CD4-positive, alpha-beta T cell treated with Interleukin-21 for 1 hour (primary cell): ENCODE measurements around the gene ERC1.

ENCODE experiments used
- DNase-seq: peaks from one replicate; pipeline ENCODE4 v3.0.0-alpha.2; 2020

The ERC1 gene

GRCh38 chr12:1419849-1420371, 428.9 kb downstream of the ERC1 start:
- no peak for DNase-seq

DNA sequence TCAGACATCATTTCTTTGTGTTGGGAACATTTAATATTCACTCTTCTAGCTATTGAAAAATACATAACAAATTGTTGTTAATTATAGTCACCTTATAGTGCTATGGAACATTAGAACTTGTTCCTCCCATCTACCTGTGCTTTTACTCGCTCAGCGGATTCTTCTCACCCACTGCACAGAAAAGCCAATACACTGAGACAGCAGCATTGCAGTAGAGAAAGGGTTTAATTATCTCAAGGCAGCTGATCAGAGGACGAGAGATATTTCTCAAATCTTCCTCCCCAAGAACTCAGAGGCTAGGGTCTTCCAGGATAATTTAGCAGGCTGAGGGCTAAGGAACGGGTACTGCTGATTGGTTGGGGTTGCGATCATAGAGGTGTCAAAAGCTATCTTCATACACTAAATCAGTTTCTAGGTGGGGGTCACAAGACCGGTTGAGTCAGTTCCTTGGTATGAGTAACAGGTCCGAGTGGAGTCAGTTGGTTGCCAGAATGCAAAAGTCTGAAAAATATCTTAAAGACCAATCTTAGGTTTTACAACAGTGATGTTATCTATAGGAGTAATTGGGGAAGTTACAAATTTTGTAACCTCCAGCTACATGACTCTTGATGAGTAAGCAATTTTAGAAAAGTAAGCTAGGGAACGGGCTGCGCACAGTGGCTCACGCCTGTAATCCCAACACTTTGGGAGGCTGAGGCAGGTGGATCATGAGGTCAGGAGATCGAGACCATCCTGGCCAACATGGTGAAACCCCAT, 430.2 kb downstream of the ERC1 start:
- DNase-seq = no peak

GRCh38 chr12:1422604-1423315, 431.7 kb downstream of the ERC1 start:
- peak; percentile 3 for DNase-seq

DNA sequence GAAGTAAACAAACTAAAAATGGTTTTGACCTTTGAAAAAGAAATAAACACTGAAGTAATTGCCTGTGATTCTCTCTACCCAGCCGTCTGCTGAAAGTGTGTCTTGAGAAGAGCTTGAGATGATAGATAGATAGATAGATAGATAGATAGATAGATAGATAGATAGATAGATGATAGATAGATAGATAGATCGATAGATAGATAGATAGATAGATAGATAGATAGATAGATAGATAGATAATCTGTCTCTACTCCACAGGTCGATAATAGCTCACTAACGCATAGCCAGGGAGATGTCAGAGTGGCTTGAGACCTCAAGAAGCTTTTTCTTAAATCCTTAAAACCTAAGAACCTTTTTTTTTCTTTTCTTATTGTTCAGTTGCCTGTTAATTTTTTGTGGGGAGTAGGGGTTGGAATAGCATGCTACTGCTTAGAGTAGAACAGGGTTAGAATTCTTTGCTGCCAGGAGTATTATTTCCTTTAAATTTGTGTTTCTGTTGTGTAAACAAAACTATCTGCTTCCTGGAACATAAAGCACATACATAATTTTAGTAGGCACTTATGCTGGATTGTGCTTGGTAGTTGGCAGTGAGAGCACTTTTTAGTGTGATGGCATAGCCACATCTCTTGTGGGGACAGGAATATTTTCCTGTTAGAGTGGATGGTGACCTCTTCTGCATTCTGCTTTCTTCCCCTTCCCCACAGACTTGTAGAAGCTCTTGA, 433.8 kb downstream of the ERC1 start:
- no peak for DNase-seq

GRCh38 chr12:1425396-1425729, 434.3 kb downstream of the ERC1 start:
- no peak for DNase-seq

- no peak for DNase-seq
These were observed 437.6 kb downstream of the ERC1 start for GRCh38 chr12:1428671-1429070.

- DNase-seq = no peak
These were observed 439.0 kb downstream of the ERC1 start for GRCh38 chr12:1429980-1430379.

DNA sequence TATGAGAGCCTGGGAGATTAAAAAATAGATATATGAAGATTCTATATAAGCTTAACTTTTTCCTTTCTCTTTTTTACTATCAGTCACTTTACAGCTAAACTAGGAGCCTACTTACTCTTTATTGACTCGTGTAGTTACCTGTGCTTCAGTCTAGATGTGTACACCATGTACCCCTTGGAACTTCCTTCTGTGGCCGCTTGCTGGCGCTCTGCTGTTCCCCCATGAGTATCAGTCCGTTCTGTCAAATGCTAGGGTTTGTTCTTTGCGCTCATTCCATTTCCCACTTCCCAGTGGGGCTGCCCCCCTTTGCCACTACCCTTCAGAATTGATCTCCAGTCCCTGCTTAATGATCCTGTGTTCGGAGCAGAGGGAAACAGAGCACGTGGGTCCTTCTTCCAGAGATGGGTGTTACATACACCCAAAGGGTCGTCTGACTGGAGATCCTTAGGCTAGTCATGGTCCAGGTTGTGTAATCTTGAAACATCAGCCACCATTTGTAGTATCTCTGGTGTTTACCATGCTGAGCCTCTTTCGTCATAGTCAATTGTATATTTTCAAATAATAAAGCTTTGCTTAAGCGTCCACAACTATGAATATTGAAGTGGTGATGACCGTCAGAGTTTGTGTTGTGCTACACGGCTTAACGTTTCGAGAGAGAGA, 443.4 kb downstream of the ERC1 start:
- no peak for DNase-seq

- no peak for DNase-seq
These were observed 444.0 kb downstream of the ERC1 start for GRCh38 chr12:1435044-1435443.

GRCh38 chr12:1435456-1435855, 444.4 kb downstream of the ERC1 start:
- no peak for DNase-seq

DNA sequence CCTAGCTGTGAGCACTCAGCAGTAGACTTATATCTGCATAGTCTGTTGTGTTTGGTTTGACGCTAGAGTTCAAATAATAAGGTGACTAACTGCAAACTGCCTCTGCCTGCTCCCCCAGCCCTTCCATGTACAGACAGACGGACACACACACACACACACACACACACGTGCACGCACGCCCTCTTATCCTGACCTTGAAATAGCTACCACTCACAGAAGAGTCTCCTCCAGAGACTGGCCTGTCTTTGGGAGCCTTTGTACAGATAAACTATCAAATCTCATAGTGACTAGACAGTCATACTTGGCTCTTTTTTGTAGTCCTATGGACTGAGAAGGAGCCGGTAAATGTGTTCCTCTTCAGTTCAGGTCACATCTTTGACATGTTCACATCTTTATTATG, 445.0 kb downstream of the ERC1 start:
- DNase-seq = no peak

GRCh38 chr12:1436981-1437380, 446.0 kb downstream of the ERC1 start:
- no peak for DNase-seq

DNA sequence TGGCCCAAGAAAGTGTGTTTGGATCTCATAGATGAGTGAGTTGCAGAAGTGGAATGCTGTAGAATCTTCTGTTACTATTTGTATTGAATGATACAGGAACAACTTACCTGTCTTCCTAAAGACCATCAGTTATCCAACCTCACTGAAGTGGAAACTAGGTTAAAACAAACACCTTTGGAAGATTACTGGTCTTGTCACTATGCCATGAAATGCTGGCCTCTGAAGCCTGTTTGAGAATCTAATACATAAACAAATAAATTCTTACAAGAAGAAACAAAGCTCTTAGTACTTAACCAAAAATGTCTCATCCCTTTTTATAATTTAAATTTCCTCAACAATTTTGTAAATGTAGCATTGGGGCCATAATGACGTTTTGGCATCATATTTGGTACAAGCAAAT, 448.2 kb downstream of the ERC1 start:
- no peak for DNase-seq

- no peak for DNase-seq
These were observed 448.7 kb downstream of the ERC1 start for GRCh38 chr12:1439687-1440086.

GRCh38 chr12:1443421-1444141, 452.6 kb downstream of the ERC1 start:
- DNase-seq = no peak

- DNase-seq = no peak
These were observed 453.1 kb downstream of the ERC1 start for GRCh38 chr12:1444142-1444516.

DNA sequence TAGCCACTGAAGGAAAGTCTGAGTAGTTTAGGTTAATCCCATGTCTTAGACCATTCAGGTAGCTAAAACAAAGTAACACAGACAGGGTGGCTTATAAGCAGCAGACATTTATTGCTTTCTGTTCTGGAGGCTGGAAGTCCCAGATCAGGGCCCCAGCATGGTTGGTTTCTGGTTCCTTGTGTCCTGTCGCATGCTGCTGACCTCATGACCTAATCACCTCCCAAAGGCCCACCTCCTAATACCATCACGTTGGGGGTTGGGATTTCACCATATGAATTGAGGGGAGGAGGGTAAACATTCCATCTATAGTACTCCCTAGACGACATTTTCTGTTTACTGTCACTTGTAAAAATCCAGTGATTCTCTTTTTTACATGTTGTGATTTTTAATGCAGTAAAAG, 454.8 kb downstream of the ERC1 start:
- DNase-seq = no peak

DNA sequence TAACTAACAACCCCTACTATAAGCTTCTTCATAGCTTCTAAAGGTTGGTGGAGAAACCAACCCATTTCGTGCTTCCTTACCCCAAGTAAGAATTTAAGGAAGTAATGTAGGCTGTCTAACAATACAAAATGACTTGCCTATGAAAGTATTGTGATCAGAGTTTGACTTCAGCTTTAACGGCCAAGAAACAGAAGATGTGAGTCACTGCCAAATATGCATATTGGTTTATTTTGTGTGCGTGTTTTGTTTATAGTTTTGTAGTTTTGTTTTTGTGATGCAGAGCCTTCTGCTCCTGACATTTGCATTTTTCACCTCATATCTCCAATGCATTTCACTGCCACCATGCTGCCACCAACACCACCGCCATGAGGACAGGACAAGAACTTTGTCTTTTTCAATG, 457.3 kb downstream of the ERC1 start:
- DNase-seq = no peak

DNA sequence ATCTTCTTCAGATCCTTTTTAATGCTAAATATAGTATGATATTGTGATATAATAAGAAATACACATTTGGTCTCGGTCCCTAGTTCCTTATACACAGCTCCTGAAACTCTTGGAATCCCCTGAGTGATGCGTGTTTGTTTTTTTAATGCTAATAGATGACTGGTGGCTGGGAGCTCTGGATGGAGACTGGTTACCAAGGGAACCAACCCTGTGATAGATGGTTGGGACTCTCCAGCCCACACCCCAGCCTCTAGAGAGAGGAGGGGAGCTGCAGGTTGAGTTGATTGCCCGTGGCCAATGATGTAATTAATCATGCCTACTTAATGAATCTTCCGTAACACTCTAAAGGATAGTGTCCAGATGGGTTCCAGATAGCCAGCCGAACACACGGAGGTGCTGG, 462.8 kb downstream of the ERC1 start:
- DNase-seq = no peak

DNA sequence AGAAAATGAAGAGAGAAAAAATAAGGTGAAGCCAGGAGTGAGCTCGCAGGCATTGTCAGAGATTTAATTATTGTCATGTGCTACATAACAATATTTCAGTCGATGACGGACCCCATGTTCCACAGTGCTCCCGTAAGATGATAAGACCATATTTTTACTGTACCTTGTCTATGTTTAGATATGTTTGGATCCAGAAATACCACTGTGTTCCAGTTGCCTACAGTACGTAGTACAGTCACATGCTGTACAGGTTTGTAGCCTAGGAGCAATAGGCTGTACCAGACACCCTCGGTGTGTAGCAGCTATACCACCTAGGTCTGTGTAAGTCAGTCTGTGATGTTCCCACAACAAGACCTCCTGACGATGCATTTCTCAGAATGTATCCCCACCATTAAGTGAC, 465.9 kb downstream of the ERC1 start:
- DNase-seq = no peak

- DNase-seq = no peak
These were observed 466.9 kb downstream of the ERC1 start for GRCh38 chr12:1457901-1458300.

DNA sequence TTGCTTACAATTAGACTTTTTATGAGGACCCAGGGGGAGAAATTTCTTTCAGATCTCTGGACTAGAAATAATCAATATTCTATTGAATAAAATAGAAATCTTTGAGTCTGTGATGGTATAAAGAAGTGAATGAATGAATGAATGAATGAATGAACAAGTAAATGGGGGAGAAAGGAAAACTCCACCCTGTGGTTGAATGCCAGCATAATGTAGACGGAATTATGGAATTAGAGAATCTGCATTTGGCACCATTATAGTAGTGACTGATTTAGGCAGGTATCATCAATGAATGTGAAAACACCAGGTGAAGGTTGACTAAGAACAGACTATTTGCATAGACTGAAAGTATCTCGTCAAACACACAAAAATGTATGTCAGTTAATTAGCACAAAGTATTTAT, 468.3 kb downstream of the ERC1 start:
- DNase-seq = no peak
